Progenitor cell of endocrine pancreas (in vitro differentiated cells): ENCODE results near the gene PHKB. TPM values are rescaled to one million over a fixed set of nuclear protein-coding genes. Genes with fewer than 3 reads are reported as not detected.
A peak's percentile ranks its signal among the peaks of the same experiment; 100 is the strongest.

Experiments
- DNase-seq: peaks from one replicate; pipeline ENCODE4 v3.0.0; 2021; ENCODE audit warnings: low spot score; ENCODE audit not compliant: unreplicated experiment
- H3K27ac Mint-ChIP-seq: 2 replicates; pipeline ENCODE4 v1.8.0; 2021; ENCODE audit warnings: mild to moderate bottlenecking, moderate library complexity, mixed read lengths
- H3K27me3 Mint-ChIP-seq: 2 replicates; pipeline ENCODE4 v1.8.0; 2021; ENCODE audit warnings: mixed read lengths
- H3K36me3 Mint-ChIP-seq: 2 replicates; pipeline ENCODE4 v1.8.0; 2022; ENCODE audit warnings: mixed read lengths; ENCODE audit not compliant: insufficient read depth
- H3K4me1 Mint-ChIP-seq: 2 replicates; pipeline ENCODE4 v1.8.0; 2021; ENCODE audit warnings: low read depth, mixed read lengths
- H3K4me3 Mint-ChIP-seq: 2 replicates; pipeline ENCODE4 v1.8.0; 2021; ENCODE audit warnings: low read depth, mild to moderate bottlenecking, moderate library complexity, mixed read lengths
- H3K9me3 Mint-ChIP-seq: 2 replicates; pipeline ENCODE4 v1.8.0; 2021; ENCODE audit warnings: low read depth, mixed read lengths
- CTCF ChIP-seq: fragments of 200-600 bp; sonication (generic); IDR thresholded peaks from one replicate; pipeline ENCODE4 v1.5.0; 2021; ENCODE audit warnings: antibody characterized with exemption, mild to moderate bottlenecking; ENCODE audit not compliant: unreplicated experiment
- total RNA-seq: library from RNA; stranded (reverse); gene quantifications from 2 replicates; pipeline ENCODE4 v1.2.1, GENCODE V29; 2021

Gene PHKB
- total RNA-seq, 1 donor from 2014 or later, result 94.1 TPM

- Mint-ChIP-seq H3K36me3 (no peaks in the 10 kb centered on the region), H3K27me3 (no peaks in the 10 kb centered on the region), H3K27ac (no peak overlapping the region), H3K4me3 (no peak overlapping the region), H3K9me3 (no peaks in the 10 kb centered on the region), H3K4me1 (peaks cover 18% of the 10 kb centered on the region)
- DNase-seq, result no peak
- TF ChIP-seq CTCF, result no peak
Observed at GRCh38 chr16:47731252-47731651, 270.1 kb downstream of the PHKB start.

DNA sequence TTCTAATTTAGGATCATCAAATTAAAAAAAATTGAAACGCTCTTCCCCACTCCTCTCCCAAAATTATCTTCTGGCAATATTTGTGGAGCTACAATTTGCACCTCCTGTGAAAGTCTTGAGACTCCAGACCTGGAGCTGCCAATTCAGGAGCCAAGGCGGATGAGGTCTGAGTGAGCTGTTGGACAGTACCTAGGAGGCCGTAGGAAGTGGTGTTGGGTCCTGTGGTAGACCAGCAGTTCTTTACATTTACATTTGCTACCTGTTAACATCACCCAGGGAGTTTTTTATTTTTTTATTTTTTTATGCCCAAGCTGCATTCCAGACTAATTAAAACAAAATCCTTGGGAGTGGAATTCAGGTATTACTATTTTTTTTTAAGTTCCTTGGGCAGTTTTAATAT, 271.0 kb downstream of the PHKB start:
- Mint-ChIP-seq H3K4me1 (peaks cover 18% of the 10 kb centered on the region), H3K9me3 (no peaks in the 10 kb centered on the region), H3K4me3 (no peak overlapping the region), H3K27me3 (no peaks in the 10 kb centered on the region), H3K27ac (no peak overlapping the region), H3K36me3 (no peaks in the 10 kb centered on the region)
- no peak for TF ChIP-seq CTCF
- no peak for DNase-seq

DNA sequence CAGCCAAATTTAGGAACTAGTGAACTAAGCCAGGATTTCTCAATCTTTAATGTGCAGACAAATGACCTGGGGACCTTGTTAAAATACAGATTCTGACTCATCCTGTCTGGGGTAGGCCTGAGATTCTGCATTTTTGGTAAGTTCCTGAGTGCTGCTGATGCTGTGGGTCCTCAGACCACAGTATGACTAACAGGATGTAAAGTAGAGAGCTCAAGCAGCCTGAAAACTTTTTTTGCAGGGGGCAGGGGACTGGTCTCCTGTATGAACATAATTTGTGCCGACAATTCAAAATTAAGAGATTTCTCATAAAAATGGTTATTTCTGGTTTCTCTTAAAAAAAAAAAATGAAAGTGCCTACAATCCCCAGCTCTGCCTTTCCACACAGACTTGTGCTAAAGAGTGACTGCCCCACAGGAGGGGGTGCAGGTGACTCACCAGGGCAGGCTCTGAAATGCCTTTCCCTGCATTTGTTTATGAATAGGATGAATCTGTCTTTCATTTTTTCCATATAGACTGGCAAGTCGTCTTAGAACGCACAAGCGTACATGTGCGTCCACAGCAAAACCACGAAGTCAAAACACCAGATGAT, 271.5 kb downstream of the PHKB start:
- no peaks in the 10 kb centered on the region for H3K27me3 Mint-ChIP-seq
- DNase-seq, result no peak
- no peaks in the 10 kb centered on the region for H3K36me3 Mint-ChIP-seq
- H3K9me3 Mint-ChIP-seq, result no peaks in the 10 kb centered on the region
- H3K4me3 Mint-ChIP-seq, result no peak overlapping the region
- peaks cover 18% of the 10 kb centered on the region for H3K4me1 Mint-ChIP-seq
- no peak overlapping the region for H3K27ac Mint-ChIP-seq
- TF ChIP-seq CTCF, result no peak

GRCh38 chr16:47734081-47734857, 273.1 kb downstream of the PHKB start:
- H3K4me3 Mint-ChIP-seq, result no peak overlapping the region
- DNase-seq, result no peak
- TF ChIP-seq CTCF, result no peak
- peaks cover 18% of the 10 kb centered on the region for H3K4me1 Mint-ChIP-seq
- peaks cover 4% of the 10 kb centered on the region for H3K9me3 Mint-ChIP-seq
- H3K36me3 Mint-ChIP-seq, result no peaks in the 10 kb centered on the region
- no peak overlapping the region for H3K27ac Mint-ChIP-seq
- no peaks in the 10 kb centered on the region for H3K27me3 Mint-ChIP-seq

DNA sequence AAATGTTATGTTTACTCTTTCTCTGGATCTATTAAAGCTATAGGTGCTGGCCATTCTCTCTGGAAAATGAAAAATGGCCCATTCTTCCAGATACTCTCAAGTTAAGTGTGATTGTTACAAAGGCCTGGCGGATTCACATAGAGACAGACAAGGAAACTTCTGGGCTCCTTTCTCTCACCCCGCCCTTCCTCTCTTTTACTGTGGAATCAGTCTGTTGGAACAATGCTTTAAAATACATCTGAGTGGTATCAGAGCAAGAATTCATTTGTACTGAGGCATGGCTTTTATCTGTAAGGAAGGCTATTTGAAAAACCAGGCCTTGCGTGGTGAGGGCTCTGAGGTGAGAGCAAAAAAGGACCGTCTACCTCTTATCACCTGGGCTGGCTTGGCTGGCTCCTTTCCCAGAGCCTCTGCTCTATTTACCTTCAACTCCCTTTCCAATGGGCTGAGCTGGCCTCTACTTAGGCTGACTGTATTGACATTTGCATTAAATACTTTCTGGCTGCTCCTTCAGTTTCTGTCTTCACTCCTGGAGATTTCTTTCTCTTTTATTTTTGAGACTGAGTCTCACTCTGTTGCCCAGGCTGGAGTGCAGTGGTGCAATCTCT, 274.0 kb downstream of the PHKB start:
- DNase-seq, result no peak
- Mint-ChIP-seq H3K4me1 (peaks cover 18% of the 10 kb centered on the region), H3K36me3 (no peaks in the 10 kb centered on the region), H3K27ac (peak overlapping the region; percentile 82), H3K9me3 (peaks cover 5% of the 10 kb centered on the region), H3K27me3 (no peaks in the 10 kb centered on the region), H3K4me3 (no peak overlapping the region)
- TF ChIP-seq CTCF, result no peak
